Subcutaneous abdominal adipose tissue (tissue), 5 donors: ENCODE measurements around the gene ENTPD8.

Source experiments
- H3K27ac ChIP-seq: one replicate; pipeline ENCODE4 v1.7.0; 2013; ENCODE audit warnings: low read depth, mild to moderate bottlenecking, inconsistent platforms, low read length, moderate library complexity
- H3K27me3 ChIP-seq, 5 donors: one replicate each; pipeline ENCODE4 v1.7.0; 2013; ENCODE audit warnings: low read length in 5 of 5, inconsistent platforms in 1 of 5; ENCODE audit not compliant: control insufficient read depth in 5 of 5, insufficient read depth in 4 of 5
- H3K36me3 ChIP-seq, 5 donors: one replicate each; pipeline ENCODE4 v1.7.0; 2013; ENCODE audit warnings: low read length in 5 of 5; ENCODE audit not compliant: control insufficient read depth in 5 of 5, insufficient read depth in 5 of 5
- H3K4me1 ChIP-seq, 5 donors: one replicate each; pipeline ENCODE4 v1.7.0; 2013; ENCODE audit warnings: low read length in 5 of 5, mild to moderate bottlenecking in 3 of 5, moderate library complexity in 1 of 5; ENCODE audit not compliant: control insufficient read depth in 5 of 5, insufficient read depth in 5 of 5
- H3K4me3 ChIP-seq, 5 donors: one replicate each; pipeline ENCODE4 v1.7.0; 2013; ENCODE audit warnings: low read length in 5 of 5, low read depth in 1 of 5
- H3K9ac ChIP-seq, 5 donors: one replicate each; pipeline ENCODE4 v1.7.0; 2013; ENCODE audit warnings: low read length in 5 of 5, mild to moderate bottlenecking in 4 of 5, moderate library complexity in 3 of 5
- H3K9me3 ChIP-seq, 5 donors: one replicate each; pipeline ENCODE4 v1.7.0; 2013; ENCODE audit warnings: low read length in 5 of 5; ENCODE audit not compliant: control insufficient read depth in 5 of 5
- donor health status: healthy.
- donor health status: healthy.
- donor health status: healthy.
- donor health status: healthy.
- donor health status: healthy.

Gene ENTPD8

GRCh38 chr9:137446851-137447471 is 5.8 kb upstream of the ENTPD8 start:
- peaks cover 0 to 17% (median 11%) of the 10 kb centered on the region in 5 donors for H3K36me3 ChIP-seq
- peaks cover 0 to 3% (median 2%) of the 10 kb centered on the region in 5 donors for H3K27me3 ChIP-seq
- H3K27ac ChIP-seq: no peak overlapping the region
- H3K9ac ChIP-seq: no peak overlapping the region
- peaks cover 0 to 24% (median 14%) of the 10 kb centered on the region in 5 donors for H3K4me1 ChIP-seq
- H3K4me3 ChIP-seq: no peak overlapping the region
- H3K9me3 ChIP-seq: peaks cover 0 to 2% (median 0%) of the 10 kb centered on the region in 5 donors

GRCh38 chr9:137445930-137446431 is 4.8 kb upstream of the ENTPD8 start:
- peaks cover 0 to 17% (median 11%) of the 10 kb centered on the region in 5 donors for H3K36me3 ChIP-seq
- peaks cover 0 to 4% (median 2%) of the 10 kb centered on the region in 5 donors for H3K27me3 ChIP-seq
- no peak overlapping the region for H3K9ac ChIP-seq
- peaks cover 0 to 3% (median 0%) of the 10 kb centered on the region in 5 donors for H3K9me3 ChIP-seq
- no peak overlapping the region for H3K4me3 ChIP-seq
- peaks cover 0 to 28% (median 14%) of the 10 kb centered on the region in 5 donors for H3K4me1 ChIP-seq
- H3K27ac ChIP-seq: no peak overlapping the region

GRCh38 chr9:137445275-137445807 is 4.2 kb upstream of the ENTPD8 start:
- Histone ChIP-seq H3K9ac (no peak overlapping the region), H3K27me3 (peaks cover 0 to 4% (median 2%) of the 10 kb centered on the region in 5 donors), H3K27ac (no peak overlapping the region)

GRCh38 chr9:137444106-137444790 is 3.1 kb upstream of the ENTPD8 start:
- no peak overlapping the region for H3K27ac ChIP-seq
- H3K27me3 ChIP-seq: peaks cover under 1 to 7% (median 5%) of the 10 kb centered on the region in 5 donors
- no peak overlapping the region for H3K9ac ChIP-seq
- H3K4me3 ChIP-seq: no peak overlapping the region
- H3K36me3 ChIP-seq: peaks cover 0 to 8% (median 7%) of the 10 kb centered on the region in 5 donors
- H3K9me3 ChIP-seq: peaks cover 0 to 3% (median 0%) of the 10 kb centered on the region in 5 donors
- peaks cover 0 to 25% (median 14%) of the 10 kb centered on the region in 5 donors for H3K4me1 ChIP-seq

More at GRCh38 chr9:137445275-137445807, 4.2 kb upstream of the ENTPD8 start:
- Histone ChIP-seq H3K4me3 (no peak overlapping the region), H3K4me1 (peaks cover 0 to 28% (median 14%) of the 10 kb centered on the region in 5 donors), H3K36me3 (peaks cover 0 to 17% (median 11%) of the 10 kb centered on the region in 5 donors), H3K9me3 (peaks cover 0 to 3% (median 0%) of the 10 kb centered on the region in 5 donors)

DNA sequence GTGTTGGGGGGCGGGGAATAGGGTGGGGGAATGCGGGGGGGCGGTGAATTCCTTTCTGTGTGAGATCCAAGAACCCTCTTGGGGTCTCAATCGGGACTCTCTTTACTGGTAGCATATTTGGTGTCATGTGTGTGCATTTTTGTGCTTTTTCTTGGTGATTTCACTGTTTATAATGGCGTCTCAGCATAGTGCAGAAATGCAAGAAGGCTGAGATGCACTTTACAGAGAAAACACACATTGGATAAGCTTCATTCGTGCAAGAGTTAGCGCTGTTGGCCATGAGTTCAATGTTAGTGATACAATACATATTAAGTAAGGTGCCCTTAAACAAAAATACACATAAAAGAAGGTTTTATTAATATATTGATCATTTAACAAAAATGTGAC is 771 bp upstream of the ENTPD8 start:
- Histone ChIP-seq H3K36me3 (no peaks in the 10 kb centered on the region), H3K4me3 (no peak overlapping the region), H3K27ac (no peak overlapping the region), H3K27me3 (peaks cover 5 to 27% (median 14%) of the 10 kb centered on the region in 5 donors), H3K9ac (no peak overlapping the region), H3K4me1 (peaks cover 0 to 21% (median 11%) of the 10 kb centered on the region in 5 donors), H3K9me3 (peaks cover 0 to 3% (median 0%) of the 10 kb centered on the region in 5 donors)

- no peak overlapping the region for H3K4me3 ChIP-seq
- H3K9ac ChIP-seq: no peak overlapping the region
- no peaks in the 10 kb centered on the region for H3K36me3 ChIP-seq
- peaks cover 5 to 31% (median 21%) of the 10 kb centered on the region in 5 donors for H3K27me3 ChIP-seq
- no peak overlapping the region for H3K27ac ChIP-seq
- peaks cover 0 to 9% (median 4%) of the 10 kb centered on the region in 5 donors for H3K4me1 ChIP-seq
- H3K9me3 ChIP-seq: peaks cover 0 to 3% (median 0%) of the 10 kb centered on the region in 5 donors
Measured at GRCh38 chr9:137439158-137439714, 1.9 kb downstream of the ENTPD8 start.

- no peak overlapping the region for H3K4me3 ChIP-seq
- no peaks in the 10 kb centered on the region for H3K36me3 ChIP-seq
- H3K4me1 ChIP-seq: peaks cover 0 to 9% (median 4%) of the 10 kb centered on the region in 5 donors
- H3K9ac ChIP-seq: no peak overlapping the region
- peaks cover 0 to 3% (median 0%) of the 10 kb centered on the region in 5 donors for H3K9me3 ChIP-seq
- no peak overlapping the region for H3K27ac ChIP-seq
- H3K27me3 ChIP-seq: peaks cover 5 to 31% (median 21%) of the 10 kb centered on the region in 5 donors
Measured at GRCh38 chr9:137438591-137439157, 2.5 kb downstream of the ENTPD8 start.

- H3K36me3 ChIP-seq: no peaks in the 10 kb centered on the region
- H3K4me1 ChIP-seq: peaks cover 0 to 9% (median 4%) of the 10 kb centered on the region in 5 donors
- no peak overlapping the region for H3K27ac ChIP-seq
- H3K9me3 ChIP-seq: peaks cover 0 to 3% (median 0%) of the 10 kb centered on the region in 5 donors
- no peak overlapping the region for H3K9ac ChIP-seq
- H3K4me3 ChIP-seq: no peak overlapping the region
- peaks cover 5 to 31% (median 21%) of the 10 kb centered on the region in 5 donors for H3K27me3 ChIP-seq
Measured at GRCh38 chr9:137437691-137438590, 3.2 kb downstream of the ENTPD8 start.
